ENCODE results near the gene RALA. TPM values are rescaled to one million over a fixed set of nuclear protein-coding genes. Genes with fewer than 3 reads are reported as not detected.

Gene RALA
- total and polyA plus RNA-seq, 2 of the 13 experiments (the other 11 are each of a cell fraction or from before 2014, with no cell fraction given) = 11.8 to 19.5 TPM

GRCh38 chr7:39623047-39623731 is at the start of gene RALA (continued):
- no peak for TF ChIP-seq HNF1A (IDR thresholded peaks at IDR 0.05; ENCODE audit: low read depth)
- no peak for TF ChIP-seq HNF1A (CRISPR knock-in tag; IDR thresholded peaks at IDR 0.05; ENCODE audit: borderline replicate concordance)
- TF ChIP-seq RFX5 (IDR thresholded peaks at IDR 0.05; ENCODE audit: low read depth, low read length) = no peak
- TF ChIP-seq TCF12 (IDR thresholded peaks at IDR 0.05) = no peak
- TF ChIP-seq TCF12 (CRISPR knock-in tag; IDR thresholded peaks at IDR 0.05) = no peak; the same call in 1 of the 2 replicates
- 0 out of 2 replicates have a peak, but pooled peaks have one; percentile 55 for TF ChIP-seq SNAPC5 (CRISPR knock-in tag; IDR thresholded peaks at IDR 0.05; ENCODE audit: borderline replicate concordance)
- TF ChIP-seq ZKSCAN1 (IDR thresholded peaks at IDR 0.05; ENCODE audit: low read length) = no peak
- TF ChIP-seq PBX2 (CRISPR knock-in tag; IDR thresholded peaks at IDR 0.05) = no peak
- TF ChIP-seq IRF9 (CRISPR knock-in tag; IDR thresholded peaks at IDR 0.05; ENCODE audit: borderline replicate concordance) = peak; percentile 55; the same call in 1 of the 2 replicates
- no peak for TF ChIP-seq NR0B2 (CRISPR knock-in tag; IDR thresholded peaks at IDR 0.05)
- TF ChIP-seq ARID4A (CRISPR knock-in tag; IDR thresholded peaks at IDR 0.05; ENCODE audit: borderline replicate concordance) = peak; percentile 84
- 0 out of 2 replicates have a peak, but pooled peaks have one; percentile 31 for TF ChIP-seq RAD21 (CRISPR knock-in tag; IDR thresholded peaks at IDR 0.05)
- no peak for TF ChIP-seq SP1 (IDR thresholded peaks at IDR 0.05)
- no peak for TF ChIP-seq SP1 (CRISPR knock-in tag; IDR thresholded peaks at IDR 0.05)
